Gastroesophageal sphincter (tissue), 4 donors: ENCODE measurements around the gene MAPK8. TPM values are rescaled to one million over a fixed set of nuclear protein-coding genes. Genes with fewer than 3 reads are reported as not detected.
"Not testable (repeated sequence)": the region's sequence is repeated elsewhere in the genome, so short reads cannot be mapped to it uniquely, and the experiment has no call there.

Source experiments
- ATAC-seq: fragments of 150-250 bp; one replicate; pipeline ENCODE4 v1.9.1; 2016; ENCODE audit warnings: mild to moderate bottlenecking, moderate library complexity
- H3K27ac ChIP-seq, 4 donors: fragments of 200-600 bp; sonication (generic) in 3 of 4; 1 replicate in 3 of 4; 2 replicates in 1 of 4; pipeline ENCODE4 v1.5.1; 2016 to 2019
- H3K27me3 ChIP-seq: fragments of 200-600 bp; sonication (generic); one replicate; pipeline ENCODE4 v1.5.1; 2019
- H3K36me3 ChIP-seq, 2 donors: fragments of 200-600 bp; sonication (generic); one replicate each; pipeline ENCODE4 v1.5.1; 2019; ENCODE audit warnings: control low read depth in 1 of 2
- H3K4me1 ChIP-seq, 3 donors: fragments of 200-600 bp; sonication (generic); 1 replicate in 2 of 3; 2 replicates in 1 of 3; pipeline ENCODE4 v1.5.1; 2016 to 2019; ENCODE audit warnings: control low read depth in 2 of 3
- H3K4me3 ChIP-seq, 2 donors: fragments of 200-600 bp; sonication (generic); one replicate each; pipeline ENCODE4 v1.5.1; 2019; ENCODE audit warnings: mild to moderate bottlenecking in 1 of 2, moderate library complexity in 1 of 2
- H3K9me3 ChIP-seq, 3 donors: fragments of 200-600 bp; sonication (generic); one replicate each; pipeline ENCODE4 v1.5.1; 2017 to 2019; ENCODE audit warnings: control low read depth in 2 of 3
- EP300 ChIP-seq: sonication (generic); formaldehyde crosslinking; IDR thresholded peaks from one replicate; pipeline ENCODE4 v1.6.1; 2017; ENCODE audit warnings: antibody characterized with exemption, mild to moderate bottlenecking
- POLR2A ChIP-seq, 2 donors: fragments of 450-650 bp; IDR thresholded peaks; one replicate each; pipeline ENCODE4 v1.6.1; 2017; ENCODE audit warnings: antibody characterized with exemption in 2 of 2, mild to moderate bottlenecking in 2 of 2, moderate library complexity in 1 of 2
- POLR2AphosphoS5 ChIP-seq: sonication (generic); formaldehyde crosslinking; IDR thresholded peaks from one replicate; pipeline ENCODE4 v1.6.1; 2017; ENCODE audit warnings: antibody characterized with exemption
- WGBS, 2 donors: methylation state at CpG; one replicate each; pipeline ENCODE4 v1.1.5; 2018; ENCODE audit warnings: low coverage in 1 of 2; 5-methylcytosine and 5-hydroxymethylcytosine counted together
- total RNA-seq, 4 donors: library from RNA; depleted of rRNA; stranded (reverse); fragments of >200 nt; gene quantifications; one replicate each; pipeline ENCODE4 v1.1.0, GENCODE V29; 2016
- TF ChIP-seq, protein P1 (sequence below), 4 experiments: fragments of 200-600 bp in 2 of 4; fragments of 450-650 bp in 2 of 4; sonication (generic) in 1 of 4; IDR thresholded peaks; one replicate each; pipeline ENCODE4 v1.5.1; 2017 to 2019; ENCODE audit warnings: antibody characterized with exemption in 4 of 4, mild to moderate bottlenecking in 2 of 4, moderate library complexity in 2 of 4

MAPK8 gene
- total RNA-seq, 4 donors from 2014 or later, result 35.6 to 63.7 (median 40.7) TPM

DNA sequence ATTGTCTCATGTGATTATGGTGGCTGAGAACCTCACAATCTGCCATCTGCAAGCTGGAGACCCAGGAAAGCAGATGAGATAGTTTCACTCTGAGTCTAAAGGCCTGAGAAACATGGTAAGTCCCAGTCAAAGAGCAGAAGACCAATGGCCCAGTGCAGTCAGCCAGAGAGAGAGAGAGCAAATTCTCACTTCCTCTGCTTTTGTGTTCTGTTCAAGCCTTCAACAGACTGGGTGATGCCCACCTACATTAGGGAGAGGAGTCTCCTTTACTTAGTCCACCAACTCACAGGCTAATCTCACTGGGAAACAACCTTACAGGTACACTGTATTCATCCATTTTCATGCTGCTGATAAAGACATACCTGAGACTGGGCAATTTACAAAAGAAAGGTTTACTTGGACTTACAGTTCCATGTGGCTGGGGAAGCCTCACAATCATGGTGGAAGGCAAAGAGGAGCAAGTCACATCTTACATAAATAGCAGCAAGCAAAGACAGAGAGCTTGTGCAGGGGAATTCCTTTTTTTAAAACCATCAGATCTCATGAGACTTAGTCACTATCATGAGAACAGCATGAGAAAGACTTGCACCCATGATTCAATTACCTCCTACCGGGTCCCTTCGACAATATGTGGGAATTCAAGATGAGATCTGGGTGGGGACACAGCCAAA, 27.3 kb upstream of the MAPK8 start:
- ATAC-seq, result no peak
- no peaks in the 10 kb centered on the region for H3K4me1 ChIP-seq
- H3K9me3 ChIP-seq, result peaks cover 0 to 21% (median 0%) of the 10 kb centered on the region in 3 donors
- peaks cover 6% of the 10 kb centered on the region for H3K27me3 ChIP-seq
- no peak overlapping the region for H3K27ac ChIP-seq
- TF ChIP-seq, protein P1, sequence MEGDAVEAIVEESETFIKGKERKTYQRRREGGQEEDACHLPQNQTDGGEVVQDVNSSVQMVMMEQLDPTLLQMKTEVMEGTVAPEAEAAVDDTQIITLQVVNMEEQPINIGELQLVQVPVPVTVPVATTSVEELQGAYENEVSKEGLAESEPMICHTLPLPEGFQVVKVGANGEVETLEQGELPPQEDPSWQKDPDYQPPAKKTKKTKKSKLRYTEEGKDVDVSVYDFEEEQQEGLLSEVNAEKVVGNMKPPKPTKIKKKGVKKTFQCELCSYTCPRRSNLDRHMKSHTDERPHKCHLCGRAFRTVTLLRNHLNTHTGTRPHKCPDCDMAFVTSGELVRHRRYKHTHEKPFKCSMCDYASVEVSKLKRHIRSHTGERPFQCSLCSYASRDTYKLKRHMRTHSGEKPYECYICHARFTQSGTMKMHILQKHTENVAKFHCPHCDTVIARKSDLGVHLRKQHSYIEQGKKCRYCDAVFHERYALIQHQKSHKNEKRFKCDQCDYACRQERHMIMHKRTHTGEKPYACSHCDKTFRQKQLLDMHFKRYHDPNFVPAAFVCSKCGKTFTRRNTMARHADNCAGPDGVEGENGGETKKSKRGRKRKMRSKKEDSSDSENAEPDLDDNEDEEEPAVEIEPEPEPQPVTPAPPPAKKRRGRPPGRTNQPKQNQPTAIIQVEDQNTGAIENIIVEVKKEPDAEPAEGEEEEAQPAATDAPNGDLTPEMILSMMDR (IDR thresholded peaks at IDR 0.05), result no peak
- TF ChIP-seq EP300, result no peak
- no peak for TF ChIP-seq POLR2AphosphoS5
- TF ChIP-seq POLR2A (IDR thresholded peaks at IDR 0.05), result no peak
- WGBS, 2 donors, result 80 to 93% methylated on average over 2 of the region's 2 CpGs
- no peak overlapping the region for H3K4me3 ChIP-seq
- H3K36me3 ChIP-seq, result no peaks in the 10 kb centered on the region

DNA sequence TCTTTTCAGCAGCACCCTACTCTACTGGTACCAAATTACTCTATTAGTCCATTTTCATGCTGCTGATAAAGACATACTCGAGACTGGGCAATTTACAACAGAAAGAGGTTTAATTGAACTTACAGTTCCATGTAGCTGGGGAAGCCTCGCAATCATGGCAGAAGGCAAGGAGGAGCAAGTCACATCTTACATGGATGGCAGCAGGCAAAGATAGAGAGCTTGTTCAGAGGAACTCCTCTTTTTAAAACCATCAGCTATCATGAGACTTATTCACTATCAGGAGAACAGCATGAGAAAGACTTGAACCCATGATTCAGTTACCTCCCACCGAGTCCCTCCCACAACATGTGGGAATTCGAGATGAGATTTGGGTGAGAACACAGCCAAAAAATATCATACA, 24.8 kb upstream of the MAPK8 start:
- H3K4me3 ChIP-seq, H3K27ac ChIP-seq, H3K4me1 ChIP-seq, ATAC-seq, H3K27me3 ChIP-seq, H3K36me3 ChIP-seq: not testable (repeated sequence)
- 50 to 52% methylated on average over 1 to 3 of the region's 4 CpGs for WGBS, 2 donors
- peaks cover 0 to 28% (median 0%) of the 10 kb centered on the region in 3 donors for H3K9me3 ChIP-seq

DNA sequence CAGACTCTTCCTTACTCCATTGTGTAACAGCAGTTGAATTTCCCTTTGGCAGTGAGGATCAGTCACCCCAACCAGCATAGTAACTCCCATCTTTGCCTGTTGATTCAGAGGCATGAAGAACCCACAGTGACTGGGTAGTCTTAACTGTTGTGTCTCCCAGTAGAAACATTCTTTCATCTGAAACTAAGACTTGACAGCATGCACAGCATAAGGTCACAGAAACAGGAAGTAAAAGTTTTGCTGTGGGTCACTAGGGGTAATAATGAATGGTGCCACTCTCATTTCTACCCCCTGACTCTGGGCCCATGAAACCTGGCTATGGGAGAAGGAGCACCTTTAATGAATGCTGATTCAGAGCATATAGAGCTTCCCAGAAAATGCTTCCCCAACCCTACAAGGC, 23.6 kb upstream of the MAPK8 start:
- Histone ChIP-seq H3K27me3 (peaks cover 6% of the 10 kb centered on the region), H3K36me3 (no peaks in the 10 kb centered on the region), H3K4me3 (no peak overlapping the region), H3K4me1 (peaks cover 0 to 5% (median 0%) of the 10 kb centered on the region in 3 donors), H3K27ac (no peak overlapping the region), H3K9me3 (peaks cover 0 to 28% (median 0%) of the 10 kb centered on the region in 3 donors)
- ATAC-seq, result no peak
- no peak for TF ChIP-seq EP300
- TF ChIP-seq POLR2A (IDR thresholded peaks at IDR 0.05), result no peak
- no peak for TF ChIP-seq POLR2AphosphoS5
- TF ChIP-seq, protein P1 (IDR thresholded peaks at IDR 0.05), result no peak

DNA sequence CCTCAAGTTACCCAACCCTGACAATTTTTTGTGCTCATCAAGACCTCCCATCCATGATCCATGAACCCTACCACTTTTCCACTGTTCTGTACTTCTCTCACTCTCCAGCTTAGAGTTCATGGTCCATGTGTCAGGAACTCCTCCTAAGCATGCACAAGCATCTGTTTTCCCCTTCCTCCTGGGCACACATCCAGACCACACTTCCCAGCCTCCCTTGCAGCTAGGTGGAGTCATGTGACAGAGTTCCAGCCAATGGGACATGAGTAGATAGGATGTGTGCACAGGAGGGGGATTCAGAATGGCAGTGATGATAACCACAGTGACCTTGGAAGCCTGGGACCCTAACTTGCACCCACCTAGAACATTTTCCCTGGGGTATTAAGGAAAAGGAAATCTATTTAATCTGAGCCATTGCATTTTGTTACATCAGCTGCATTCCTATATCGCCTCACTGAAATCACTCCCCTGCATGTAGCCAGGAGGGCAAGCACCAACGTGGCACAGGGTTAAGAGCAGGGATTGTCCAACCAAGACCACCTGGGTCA, 22.4 kb upstream of the MAPK8 start:
- H3K27ac ChIP-seq, result no peak overlapping the region
- peaks cover 6% of the 10 kb centered on the region for H3K27me3 ChIP-seq
- no peaks in the 10 kb centered on the region for H3K36me3 ChIP-seq
- H3K4me1 ChIP-seq, result peaks cover 0 to 11% (median 0%) of the 10 kb centered on the region in 3 donors
- TF ChIP-seq EP300, result no peak
- TF ChIP-seq, protein P1 (IDR thresholded peaks at IDR 0.05), result no peak
- no peak for TF ChIP-seq POLR2AphosphoS5
- no peak for TF ChIP-seq POLR2A (IDR thresholded peaks at IDR 0.05)
- ATAC-seq, result no peak
- 90 to 100% methylated on average over 1 to 2 of the region's 2 CpGs for WGBS, 2 donors
- no peak overlapping the region for H3K4me3 ChIP-seq
- H3K9me3 ChIP-seq, result peaks cover 0 to 20% (median 0%) of the 10 kb centered on the region in 3 donors

DNA sequence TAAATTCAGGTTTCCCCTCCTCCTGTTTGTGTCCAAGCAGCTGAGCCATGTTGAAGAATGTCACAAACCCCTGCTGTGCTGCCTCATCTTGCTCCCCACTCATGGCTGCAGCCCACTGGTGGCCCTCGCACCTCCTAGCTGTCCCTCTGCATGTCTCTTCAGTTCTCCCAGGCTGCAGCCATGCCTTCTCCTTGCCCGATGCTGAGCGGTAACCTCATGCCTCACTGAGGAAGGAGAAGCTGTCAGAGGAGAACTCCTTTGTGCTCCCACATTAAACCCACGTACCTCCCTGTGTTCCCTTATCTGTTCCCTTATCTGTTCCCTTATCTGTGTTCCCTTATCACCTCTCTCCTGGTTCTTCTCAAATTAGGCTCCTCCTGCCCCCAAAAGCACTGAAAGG, 21.7 kb upstream of the MAPK8 start:
- Histone ChIP-seq H3K4me3 (no peak overlapping the region), H3K27ac (no peak overlapping the region), H3K36me3 (no peaks in the 10 kb centered on the region), H3K9me3 (peaks cover 0 to 20% (median 0%) of the 10 kb centered on the region in 3 donors), H3K4me1 (peaks cover 0 to 15% (median 0%) of the 10 kb centered on the region in 3 donors), H3K27me3 (peaks cover 6% of the 10 kb centered on the region)
- 38 to 69% methylated on average over 4 of the region's 4 CpGs for WGBS, 2 donors
- TF ChIP-seq EP300, result no peak
- TF ChIP-seq POLR2A (IDR thresholded peaks at IDR 0.05), result no peak
- TF ChIP-seq, protein P1 (IDR thresholded peaks at IDR 0.05), result no peak
- TF ChIP-seq POLR2AphosphoS5, result no peak
- no peak for ATAC-seq
